Posterior vena cava (tissue), 2 donors: Measurements from ENCODE around the gene SRGAP1. TPM values are rescaled to one million over a fixed set of nuclear protein-coding genes. Genes with fewer than 3 reads are reported as not detected.
"Not testable (repeated sequence)": the region's sequence is repeated elsewhere in the genome, so short reads cannot be mapped to it uniquely, and the experiment has no call there.

Source experiments
- DNase-seq: peaks from one replicate; pipeline ENCODE4 v3.0.0-alpha.2; 2020; ENCODE audit warnings: low spot score
- intact Hi-C, 2 donors: fragments of 100-400 bp; cut with DNase I; formaldehyde crosslinking; loops; one replicate each; pipeline versions ENCODE4 v1.14.1 to v1.14.2; 2022 to 2023
- total RNA-seq, 2 donors: library from RNA; stranded (reverse); fragmentation: NEBNext Ultra II Directional; extraction: Animal tissue kit (Norgen Biotek cat#: 25700); gene quantifications; one replicate each; pipeline ENCODE4 v1.2.1, GENCODE V29; 2021
- donor health status: DM: yes; HTN: yes; CAD: no.
- donor health status: DM: yes; HTN: yes; CAD: no.

SRGAP1 gene
- total RNA-seq, 2 donors from 2014 or later, result 11.2 to 16.0 TPM

GRCh38 chr12:63862187-63862968 lies 17.9 kb downstream of the SRGAP1 start:
- intact Hi-C loops, result no loop called here
- no peak for DNase-seq

- intact Hi-C loops, result no loop called here
- DNase-seq, result no peak
Observed at GRCh38 chr12:63862969-63863230, 18.4 kb downstream of the SRGAP1 start.

- intact Hi-C loops, result no loop called here
- no peak for DNase-seq
Observed at GRCh38 chr12:63863658-63864453, 19.4 kb downstream of the SRGAP1 start.

- no peak for DNase-seq
- intact Hi-C loops, result no loop called here
Observed at GRCh38 chr12:63864454-63864706, 19.9 kb downstream of the SRGAP1 start.

- no peak for DNase-seq
- intact Hi-C loops, result no loop called here
Observed at GRCh38 chr12:63865448-63865847, 20.9 kb downstream of the SRGAP1 start.

- no peak for DNase-seq
- intact Hi-C loops, result no loop called here
Observed at GRCh38 chr12:63867053-63867452, 22.6 kb downstream of the SRGAP1 start.

GRCh38 chr12:63869656-63870055 lies 25.2 kb downstream of the SRGAP1 start:
- DNase-seq, result no peak
- intact Hi-C loops, result no loop called here

GRCh38 chr12:63870838-63871237 lies 26.3 kb downstream of the SRGAP1 start:
- intact Hi-C loops, result no loop called here

GRCh38 chr12:63874897-63875480 lies 30.5 kb downstream of the SRGAP1 start:
- no peak for DNase-seq
- intact Hi-C loops, result no loop called here

More at GRCh38 chr12:63870838-63871237, 26.3 kb downstream of the SRGAP1 start:
- DNase-seq, result no peak

- DNase-seq, result no peak
- intact Hi-C loops, result no loop called here
Observed at GRCh38 chr12:63875703-63876102, 31.2 kb downstream of the SRGAP1 start.

GRCh38 chr12:63876980-63877379 lies 32.5 kb downstream of the SRGAP1 start:
- DNase-seq, result no peak
- intact Hi-C loops, result no loop called here

GRCh38 chr12:63877693-63878092 lies 33.2 kb downstream of the SRGAP1 start:
- no peak for DNase-seq
- intact Hi-C loops, result no loop called here

GRCh38 chr12:63880235-63880634 lies 35.7 kb downstream of the SRGAP1 start:
- intact Hi-C loops, result not testable (repeated sequence)

GRCh38 chr12:63880742-63881263 lies 36.3 kb downstream of the SRGAP1 start:
- intact Hi-C loops, result no loop called here
- DNase-seq, result no peak

More at GRCh38 chr12:63880235-63880634, 35.7 kb downstream of the SRGAP1 start:
- DNase-seq, result not testable (repeated sequence)

- DNase-seq, result no peak
- intact Hi-C loops, result no loop called here
Observed at GRCh38 chr12:63882844-63883243, 38.3 kb downstream of the SRGAP1 start.

GRCh38 chr12:63885401-63885800 lies 40.9 kb downstream of the SRGAP1 start:
- DNase-seq, result no peak
- intact Hi-C loops, result no loop called here

GRCh38 chr12:63888908-63889635 lies 44.6 kb downstream of the SRGAP1 start:
- intact Hi-C loops, result no loop called here
- DNase-seq, result no peak

GRCh38 chr12:63889721-63890509 lies 45.4 kb downstream of the SRGAP1 start:
- intact Hi-C loops, result no loop called here
- DNase-seq, result no peak

GRCh38 chr12:63893170-63893569 lies 48.7 kb downstream of the SRGAP1 start:
- intact Hi-C loops, result no loop called here
- DNase-seq, result no peak
